CD14-positive monocyte (primary cell): Measurements from ENCODE around the gene GSTA5. TPM values are rescaled to one million over a fixed set of nuclear protein-coding genes. Genes with fewer than 3 reads are reported as not detected.

Source experiments
- DNase-seq, 3 donors: peaks; one replicate each; pipeline ENCODE4 v3.0.0-alpha.2; 2011 to 2022
- H2AFZ ChIP-seq: 2 replicates; pipeline ENCODE4 v1.6.0; 2012; ENCODE audit warnings: mild to moderate bottlenecking, low read depth, low read length, inconsistent platforms; ENCODE audit not compliant: insufficient read depth, poor library complexity, severe bottlenecking
- H3K27ac ChIP-seq, 2 donors: 1 replicate in 1 of 2; 2 replicates in 1 of 2; pipeline ENCODE4 v1.5.1; 2012 to 2013; ENCODE audit warnings: low read length in 2 of 2, control low read depth in 1 of 2, inconsistent platforms in 1 of 2, low read depth in 1 of 2, mild to moderate bottlenecking in 1 of 2
- H3K27me3 ChIP-seq, 2 donors: one replicate each; pipeline versions ENCODE4 v1.6.0 to v1.6.1; 2011 to 2013; ENCODE audit warnings: low read length in 2 of 2; ENCODE audit not compliant: control insufficient read depth in 2 of 2, insufficient read depth in 2 of 2
- H3K36me3 ChIP-seq, 2 donors: replicated peaks in 1 of 2; 1 replicate in 1 of 2; 2 replicates in 1 of 2; pipeline versions ENCODE4 v1.5.1 to v1.6.1; 2012 to 2013; ENCODE audit warnings: low read length in 2 of 2, control low read depth in 1 of 2, inconsistent platforms in 1 of 2, mild to moderate bottlenecking in 1 of 2; ENCODE audit not compliant: insufficient read depth in 2 of 2, control insufficient read depth in 1 of 2
- H3K4me1 ChIP-seq, 2 donors: 1 replicate in 1 of 2; 2 replicates in 1 of 2; pipeline versions ENCODE4 v1.5.1 to v1.6.1; 2012 to 2013; ENCODE audit warnings: low read length in 2 of 2, control low read depth in 1 of 2, inconsistent platforms in 1 of 2, mild to moderate bottlenecking in 1 of 2, moderate library complexity in 1 of 2; ENCODE audit not compliant: insufficient read depth in 2 of 2, control insufficient read depth in 1 of 2
- H3K4me2 ChIP-seq: replicated peaks from 2 replicates; pipeline ENCODE3; 2012; ENCODE audit warnings: low read length, moderate library complexity, mild to moderate bottlenecking; ENCODE audit not compliant: poor library complexity, severe bottlenecking; ENCODE audit errors: extremely low read depth
- H3K4me3 ChIP-seq, 3 experiments: fragments of 200-600 bp in 1 of 3; sonication (generic) in 1 of 3; replicated peaks in 1 of 3; 1 replicate in 2 of 3; 2 replicates in 1 of 3; pipeline ENCODE4 v1.5.1; 2011 to 2013; ENCODE audit warnings: low read length in 3 of 3, mild to moderate bottlenecking in 3 of 3, control low read depth in 2 of 3, low read depth in 2 of 3, inconsistent platforms in 1 of 3, moderate library complexity in 1 of 3
- H3K79me2 ChIP-seq: 2 replicates; pipeline ENCODE4 v1.6.0; 2012; ENCODE audit warnings: mild to moderate bottlenecking, control low read depth, inconsistent platforms, low read length, moderate library complexity; ENCODE audit not compliant: insufficient read depth
- H3K9ac ChIP-seq: 2 replicates; pipeline ENCODE4 v1.6.0; 2017; ENCODE audit warnings: low read length, mild to moderate bottlenecking; ENCODE audit not compliant: insufficient read depth, poor library complexity, severe bottlenecking
- H3K9me3 ChIP-seq, 2 donors: replicated peaks in 1 of 2; 1 replicate in 1 of 2; 2 replicates in 1 of 2; pipeline versions ENCODE4 v1.5.1 to v1.6.1; 2012 to 2013; ENCODE audit warnings: low read length in 2 of 2, control low read depth in 1 of 2; ENCODE audit not compliant: control insufficient read depth in 1 of 2, insufficient read depth in 1 of 2
- H4K20me1 ChIP-seq: 2 replicates; pipeline ENCODE4 v1.6.0; 2012; ENCODE audit warnings: mild to moderate bottlenecking, low read length, control low read depth, moderate library complexity; ENCODE audit not compliant: insufficient read depth
- H3K27ac Mint-ChIP-seq, 7 donors: one replicate each; pipeline ENCODE4 v1.8.0; 2020; ENCODE audit warnings: mild to moderate bottlenecking in 7 of 7, mixed read lengths in 7 of 7, moderate library complexity in 6 of 7, inconsistent platforms in 2 of 7
- H3K27me3 Mint-ChIP-seq, 3 donors: one replicate each; pipeline ENCODE4 v1.8.0; 2021 to 2022; ENCODE audit warnings: low read depth in 3 of 3, mild to moderate bottlenecking in 3 of 3, mixed read lengths in 3 of 3, moderate library complexity in 3 of 3, inconsistent platforms in 1 of 3
- H3K36me3 Mint-ChIP-seq, 2 donors: one replicate each; pipeline ENCODE4 v1.8.0; 2020; ENCODE audit warnings: mixed read lengths in 2 of 2, inconsistent platforms in 1 of 2, mild to moderate bottlenecking in 1 of 2
- H3K4me1 Mint-ChIP-seq: one replicate; pipeline ENCODE4 v1.8.0; 2020; ENCODE audit warnings: mild to moderate bottlenecking, mixed read lengths
- H3K4me3 Mint-ChIP-seq, 2 donors: one replicate each; pipeline ENCODE4 v1.8.0; 2020; ENCODE audit warnings: mild to moderate bottlenecking in 2 of 2, mixed read lengths in 2 of 2, moderate library complexity in 1 of 2
- H3K9me3 Mint-ChIP-seq, 7 donors: one replicate each; pipeline ENCODE4 v1.8.0; 2020 to 2022; ENCODE audit warnings: mixed read lengths in 7 of 7, mild to moderate bottlenecking in 6 of 7, moderate library complexity in 6 of 7, inconsistent platforms in 2 of 7
- CTCF ChIP-seq: fragments of 200-600 bp; IDR thresholded peaks from one replicate; pipeline ENCODE4 v1.8.0; 2022; ENCODE audit warnings: antibody characterized with exemption, mild to moderate bottlenecking
- WGBS: methylation state at CpG from one replicate; pipeline ENCODE4 v1.1.5; 2013; ENCODE audit warnings: missing lambda C conversion rate; ENCODE audit not compliant: insufficient coverage; 5-methylcytosine and 5-hydroxymethylcytosine counted together
- intact Hi-C, 2 donors: fragments of 100-400 bp; cut with micrococcal nuclease; formaldehyde crosslinking; loops; one replicate each; pipeline versions ENCODE4 v1.15.0 to v1.15.1; 2023
- polyA plus RNA-seq, 3 donors: library from polyadenylated mRNA; depleted of rRNA in 1 of 3; unstranded in 2 of 3; stranded (reverse) in 1 of 3; fragments of 300-500 nt in 2 of 3; fragments of >200 nt in 1 of 3; fragmentation: Illumina TruSeq in 2 of 3; gene quantifications; 1 replicate in 2 of 3; 2 replicates in 1 of 3; pipeline ENCODE4 v1.2.3, GENCODE V29; 2012 to 2021

Gene GSTA5
- polyA plus RNA-seq, 3 donors, result not detected

DNA sequence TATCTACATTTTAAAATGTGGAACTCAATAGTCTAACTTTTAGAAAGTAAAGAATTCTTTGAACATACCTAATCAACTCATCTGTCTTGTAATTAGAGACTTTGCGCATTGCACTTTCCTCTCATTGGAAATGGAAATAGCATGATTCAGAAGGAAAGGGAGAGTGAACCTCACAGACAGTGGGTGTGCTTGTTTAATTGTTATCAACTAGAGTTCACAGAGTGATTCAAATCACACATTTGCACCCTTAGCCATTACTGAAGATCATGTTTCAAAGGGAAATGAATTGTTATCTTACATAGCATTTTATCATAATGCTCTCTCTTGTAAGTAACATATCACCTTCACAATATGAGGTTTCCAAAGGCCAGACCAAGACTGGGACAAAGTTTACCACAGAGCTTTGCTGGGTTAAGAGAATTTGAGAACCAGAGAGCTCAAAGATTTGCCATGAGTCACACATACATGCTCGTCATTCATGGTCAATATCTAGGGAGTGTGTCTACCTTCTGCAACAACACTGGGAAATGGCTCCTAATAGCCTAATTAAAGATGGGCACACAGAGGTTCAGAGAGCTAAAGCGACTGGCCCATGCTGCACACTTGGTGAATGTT is 47.4 kb upstream of the GSTA5 start:
- H3K4me1 ChIP-seq, result no peaks in the 10 kb centered on the region
- H3K4me3 ChIP-seq, result no peak overlapping the region
- no peak overlapping the region for H3K9ac ChIP-seq
- H3K4me3 Mint-ChIP-seq, result no peak overlapping the region
- no peaks in the 10 kb centered on the region for H3K79me2 ChIP-seq
- intact Hi-C loops, result no loop called here
- no peak overlapping the region for H2AFZ ChIP-seq
- peaks cover 3 to 6% (median 4%) of the 10 kb centered on the region in 3 donors for H3K27me3 Mint-ChIP-seq
- H3K36me3 ChIP-seq, result no peaks in the 10 kb centered on the region
- no peak overlapping the region for H3K4me2 ChIP-seq
- TF ChIP-seq CTCF, result no peak
- no peak overlapping the region for H3K27ac ChIP-seq
- 100% methylated on average over 1 of the region's 3 CpGs for WGBS
- no peaks in the 10 kb centered on the region for H3K9me3 ChIP-seq
- H3K4me1 Mint-ChIP-seq, result no peaks in the 10 kb centered on the region
- DNase-seq, result no peak
- no peaks in the 10 kb centered on the region for H3K27me3 ChIP-seq
- no peaks in the 10 kb centered on the region for H4K20me1 ChIP-seq
- H3K27ac Mint-ChIP-seq, result no peak overlapping the region
- H3K36me3 Mint-ChIP-seq, result no peaks in the 10 kb centered on the region
- peaks cover 0 to 9% (median 2%) of the 10 kb centered on the region in 7 donors for H3K9me3 Mint-ChIP-seq

GRCh38 chr6:52881996-52882841 is 41.6 kb upstream of the GSTA5 start:
- no peaks in the 10 kb centered on the region for H3K36me3 Mint-ChIP-seq

More at GRCh38 chr6:52881996-52882841, 41.6 kb upstream of the GSTA5 start:
- H3K27me3 ChIP-seq, result no peaks in the 10 kb centered on the region
- H2AFZ ChIP-seq, result peak overlapping the region; percentile 96
- peaks cover 6% of the 10 kb centered on the region for H3K4me1 Mint-ChIP-seq
- peak overlapping the region; percentile 40 to 76 (median 76) for H3K4me3 ChIP-seq
- H3K27ac Mint-ChIP-seq, result peak overlapping the region in 4 of 7 donors; percentile 10 to 82 (median 64)
- intact Hi-C loops, result no loop called here
- peak; percentile 90 for TF ChIP-seq CTCF
- H3K4me1 ChIP-seq, result no peaks in the 10 kb centered on the region
- peak overlapping the region; percentile 78 for H3K4me2 ChIP-seq
- no peaks in the 10 kb centered on the region for H4K20me1 ChIP-seq
- H3K36me3 ChIP-seq, result no peaks in the 10 kb centered on the region
- H3K9ac ChIP-seq, result peak overlapping the region; percentile 68
- H3K27ac ChIP-seq, result peak overlapping the region in 1 of 2 donors; percentile 55
- peak; percentile 18 to 58 (median 51) for DNase-seq
- H3K27me3 Mint-ChIP-seq, result peaks cover 0 to 3% (median 1%) of the 10 kb centered on the region in 3 donors
- peak overlapping the region; percentile 78 to 94 for H3K4me3 Mint-ChIP-seq
- 25% methylated on average over 2 of the region's 18 CpGs for WGBS
- no peaks in the 10 kb centered on the region for H3K79me2 ChIP-seq
- H3K9me3 ChIP-seq, result no peaks in the 10 kb centered on the region
- peaks cover 0 to 2% (median 0%) of the 10 kb centered on the region in 7 donors for H3K9me3 Mint-ChIP-seq
